ENCODE data around the gene ULK1.
"Not testable (repeated sequence)": the region's sequence is repeated elsewhere in the genome, so short reads cannot be mapped to it uniquely, and the experiment has no call there.

Gene ULK1

GRCh38 chr12:131862084-131862441, 32.4 kb upstream of the ULK1 start:
- no peak for DNase-seq (ENCODE audit: low read depth)

GRCh38 chr12:131862600-131862993, 31.8 kb upstream of the ULK1 start:
- DNase-seq (ENCODE audit: low read depth), result no peak

DNA sequence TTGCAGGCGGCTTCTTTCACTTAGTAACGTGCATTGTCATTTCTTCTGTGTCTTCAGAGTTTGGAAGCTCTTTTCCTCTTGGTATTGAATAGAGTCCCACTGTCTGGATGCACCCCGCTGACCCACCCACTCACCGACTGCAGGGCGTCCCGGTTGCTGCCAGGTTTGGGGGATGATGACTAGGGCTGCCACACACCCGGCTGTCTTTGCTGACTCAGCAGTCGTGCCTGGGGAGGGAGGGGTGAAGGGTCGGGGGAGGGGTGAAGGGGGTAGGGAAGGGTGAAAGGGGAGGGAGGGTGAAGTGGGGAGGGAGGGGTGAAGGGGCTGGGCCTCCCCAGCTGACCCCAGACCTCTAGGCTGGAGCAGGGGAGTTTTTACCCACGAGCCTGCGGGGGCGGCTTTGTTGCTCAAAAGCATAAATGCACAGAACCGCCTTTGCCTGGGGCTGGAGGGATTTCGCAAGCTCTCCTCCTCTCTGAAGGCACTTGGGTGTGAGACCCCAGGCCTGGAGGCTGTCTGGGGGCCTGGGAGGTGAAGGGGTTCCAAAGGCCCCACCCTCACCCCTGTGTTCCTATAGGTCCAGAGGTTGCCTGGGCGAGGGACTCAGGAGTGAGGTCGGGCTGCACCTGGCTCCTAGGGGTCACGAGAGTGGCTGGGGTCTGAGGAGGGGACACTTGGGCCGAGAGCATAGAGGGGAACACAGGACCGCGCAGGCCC, 31.3 kb upstream of the ULK1 start:
- DNase-seq (ENCODE audit: low read depth), result no peak

DNA sequence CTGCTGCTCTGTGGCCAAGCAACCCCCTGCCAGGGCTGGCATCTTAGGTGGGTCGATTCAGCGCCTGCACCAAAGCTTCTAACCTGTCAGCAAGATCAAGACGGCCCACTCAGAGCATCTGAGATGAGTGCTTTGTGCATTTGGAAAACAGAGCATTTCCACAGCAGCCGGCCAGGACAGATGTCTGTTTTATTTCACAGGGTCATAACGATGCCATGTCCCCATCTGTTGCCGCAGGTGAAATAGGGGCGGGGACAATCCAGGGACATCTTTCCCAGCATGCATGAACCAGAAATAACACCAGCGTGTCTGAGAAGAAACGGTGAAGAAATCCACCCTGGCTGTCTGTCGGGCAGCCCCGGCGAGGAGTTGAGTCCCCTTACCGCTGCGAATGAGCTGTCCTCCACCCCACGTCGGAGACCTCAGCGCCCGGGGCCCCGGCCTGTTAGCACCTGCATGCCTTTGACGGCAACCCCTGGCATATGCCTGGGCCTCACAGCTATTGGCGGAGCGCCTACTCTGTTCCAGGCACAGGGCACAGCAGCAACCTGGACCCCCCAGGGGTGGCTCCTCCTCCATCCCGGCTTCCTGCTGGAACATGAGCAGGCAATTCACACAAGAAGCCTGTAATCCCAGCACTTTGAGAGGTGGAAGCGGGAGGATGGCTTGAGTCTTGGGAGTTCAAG, 30.6 kb upstream of the ULK1 start:
- no peak for DNase-seq (ENCODE audit: low read depth)

GRCh38 chr12:131864469-131864868, 30.0 kb upstream of the ULK1 start:
- no peak for DNase-seq (ENCODE audit: low read depth)

DNA sequence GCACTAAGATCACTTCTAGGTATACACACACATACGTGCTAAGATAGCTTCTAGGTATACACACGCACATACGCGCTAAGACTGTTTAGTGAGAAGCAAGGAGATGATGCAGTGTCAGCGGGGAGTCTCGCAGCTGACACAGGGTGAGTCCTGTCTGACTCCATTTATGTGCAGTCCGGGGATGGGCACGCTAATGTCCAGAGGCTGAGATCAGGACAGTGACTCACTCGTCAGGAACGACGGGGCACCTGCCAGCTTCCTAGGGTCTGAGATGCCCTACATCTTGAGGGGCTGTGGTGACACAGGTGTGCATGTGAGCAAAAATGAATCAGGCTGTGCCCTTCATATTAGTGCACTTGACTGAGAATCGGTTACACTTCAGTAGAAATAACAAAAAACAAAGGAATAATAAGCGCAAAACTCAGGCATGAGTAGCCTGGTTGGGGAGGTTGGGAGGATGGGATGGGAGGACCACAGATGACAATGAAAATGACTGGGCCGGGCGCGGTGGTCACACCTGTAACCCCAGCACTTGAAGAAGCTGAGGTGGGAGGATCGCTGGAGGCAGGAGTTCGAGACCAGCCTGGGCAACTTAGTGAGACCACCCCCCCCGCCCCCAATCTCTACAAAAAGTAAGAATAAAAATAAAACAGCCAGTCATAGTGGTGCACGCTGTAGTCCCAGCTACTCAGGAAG, 29.1 kb upstream of the ULK1 start:
- no peak for DNase-seq (ENCODE audit: low read depth)

DNA sequence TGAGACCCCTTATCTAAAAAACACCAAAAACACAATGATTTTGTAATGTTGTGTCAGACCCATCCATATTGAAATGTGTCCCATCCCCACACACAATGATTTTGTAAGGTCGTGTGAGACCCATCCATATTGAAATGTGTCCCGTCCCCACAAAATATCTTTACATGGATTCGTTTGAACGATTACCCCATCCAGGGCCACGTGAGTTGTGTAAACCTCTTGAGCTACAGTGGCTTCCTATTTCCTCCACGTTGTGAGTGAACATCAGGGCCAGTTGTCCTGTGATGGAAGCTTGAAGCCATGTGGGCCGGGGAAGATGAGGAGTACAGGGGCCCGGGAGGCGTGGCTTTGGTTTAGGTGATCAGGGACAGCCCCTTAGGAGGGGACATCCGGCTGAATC, 27.0 kb upstream of the ULK1 start:
- DNase-seq (ENCODE audit: low read depth), result no peak

GRCh38 chr12:131867891-131868675, 26.3 kb upstream of the ULK1 start:
- no peak for DNase-seq (ENCODE audit: low read depth)

DNA sequence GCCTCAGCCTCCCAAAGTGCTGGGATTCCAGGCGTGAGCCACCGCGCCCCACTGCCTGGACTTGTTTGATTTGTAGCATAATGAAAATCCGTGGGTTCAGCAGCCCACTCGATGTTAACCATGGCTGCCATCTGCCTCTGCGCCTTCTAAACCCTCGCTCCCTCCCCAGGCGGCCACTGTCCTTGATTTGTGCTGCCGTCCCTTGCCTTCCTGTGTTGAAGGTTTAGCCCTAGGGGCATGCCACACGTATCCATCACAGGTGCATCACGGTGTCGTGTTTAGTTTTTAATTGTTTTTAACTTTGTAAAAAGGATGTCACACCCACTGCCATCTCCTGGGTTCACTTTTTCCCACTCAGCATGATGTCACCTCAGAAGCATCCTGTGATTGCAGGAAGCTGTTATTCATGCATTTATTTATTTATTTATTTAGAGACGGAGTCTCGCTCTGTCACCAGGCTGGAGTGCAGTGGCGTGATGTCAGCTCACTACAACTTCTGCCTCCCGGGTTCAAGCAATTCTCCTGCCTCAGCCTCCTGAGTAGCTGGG, 24.5 kb upstream of the ULK1 start:
- DNase-seq (ENCODE audit: low read depth), result no peak

DNA sequence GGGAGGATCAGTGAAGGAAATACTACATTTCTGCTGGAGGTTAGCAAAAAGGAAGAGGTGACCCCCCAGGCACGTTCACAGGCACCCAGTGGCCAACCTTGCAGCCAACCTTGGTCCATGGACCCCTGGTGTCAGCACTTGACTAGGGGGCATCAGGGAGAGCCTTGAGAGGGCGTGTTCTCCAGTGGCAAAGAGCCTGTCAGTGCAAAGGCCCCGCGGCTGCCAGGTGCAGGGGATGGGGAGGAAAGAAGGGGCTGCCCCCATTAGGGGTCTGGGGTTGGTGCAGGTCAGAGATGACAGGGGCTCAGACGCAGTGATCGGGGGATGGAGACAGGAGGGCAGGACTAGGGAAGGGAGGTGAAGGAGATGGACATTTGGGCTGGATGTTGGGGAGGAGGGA, 22.7 kb upstream of the ULK1 start:
- DNase-seq (ENCODE audit: low read depth), result no peak

DNA sequence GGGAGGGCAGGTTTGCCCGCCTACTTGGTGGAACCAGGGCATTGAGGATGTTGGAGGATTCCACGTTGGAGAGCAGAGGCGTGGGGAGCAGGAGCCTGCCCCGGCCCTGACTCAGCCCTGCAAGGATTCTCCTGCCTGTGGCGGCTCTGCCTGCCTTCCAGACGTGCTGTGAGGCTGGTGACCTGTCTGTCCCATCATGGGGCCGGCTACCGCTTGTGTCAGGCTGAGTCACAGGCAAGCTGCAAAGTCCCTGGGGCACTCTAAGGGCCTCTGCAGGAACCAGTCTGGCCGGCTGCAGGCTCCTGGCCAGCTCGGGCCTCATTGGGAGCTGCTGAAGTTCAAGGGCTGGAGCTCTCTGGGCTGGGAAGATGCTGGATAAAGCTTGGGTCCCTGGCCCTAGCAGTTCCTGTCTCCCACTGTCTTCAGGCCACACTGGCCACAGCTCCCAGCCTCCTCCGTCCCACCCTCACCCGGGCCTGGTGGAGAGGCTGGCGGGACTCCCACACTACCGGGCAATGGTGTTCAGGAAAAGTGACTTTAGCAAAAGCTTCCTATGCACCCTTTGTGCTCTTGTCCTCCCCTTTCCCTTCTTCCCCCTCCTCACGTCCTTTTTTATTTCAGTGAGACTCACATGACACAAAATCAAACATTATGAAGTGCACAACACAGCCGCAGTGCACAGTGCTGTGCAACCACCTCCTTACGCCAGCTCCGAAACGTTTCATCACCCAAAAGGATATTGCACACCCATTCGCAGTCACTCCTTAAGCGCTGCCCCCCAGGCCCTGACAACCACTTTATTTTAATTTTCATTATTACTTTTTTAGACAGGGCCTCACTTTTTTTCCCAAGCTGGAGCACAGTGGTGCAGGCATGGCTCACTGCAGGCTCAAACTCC, 22.0 kb upstream of the ULK1 start:
- DNase-seq (ENCODE audit: low read depth), result no peak

GRCh38 chr12:131873293-131873692, 21.1 kb upstream of the ULK1 start:
- no peak for DNase-seq (ENCODE audit: low read depth)

DNA sequence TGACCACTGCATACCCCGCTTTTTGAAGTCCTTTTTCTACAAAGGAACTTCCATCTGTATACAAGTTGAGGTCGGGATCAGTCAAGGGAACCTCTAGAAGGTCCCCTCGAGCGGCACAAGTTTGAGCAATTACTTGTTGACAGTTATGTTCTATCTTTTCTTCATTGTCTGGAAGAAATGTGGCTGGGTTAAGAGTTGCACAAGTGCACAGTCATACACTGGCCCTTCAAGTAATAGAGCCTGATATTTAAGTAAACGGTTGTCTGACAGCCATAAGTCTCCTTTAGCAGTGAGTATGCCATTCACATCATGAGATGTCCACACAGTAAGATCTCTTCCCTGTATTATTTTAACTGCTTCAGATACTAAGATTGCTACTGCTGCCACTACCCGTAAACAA, 19.4 kb upstream of the ULK1 start:
- not testable (repeated sequence) for DNase-seq (ENCODE audit: low read depth)

GRCh38 chr12:131877216-131877615, 17.2 kb upstream of the ULK1 start:
- DNase-seq (ENCODE audit: low read depth), result not testable (repeated sequence)

GRCh38 chr12:131878436-131878835, 16.0 kb upstream of the ULK1 start:
- DNase-seq (ENCODE audit: low read depth), result not testable (repeated sequence)

DNA sequence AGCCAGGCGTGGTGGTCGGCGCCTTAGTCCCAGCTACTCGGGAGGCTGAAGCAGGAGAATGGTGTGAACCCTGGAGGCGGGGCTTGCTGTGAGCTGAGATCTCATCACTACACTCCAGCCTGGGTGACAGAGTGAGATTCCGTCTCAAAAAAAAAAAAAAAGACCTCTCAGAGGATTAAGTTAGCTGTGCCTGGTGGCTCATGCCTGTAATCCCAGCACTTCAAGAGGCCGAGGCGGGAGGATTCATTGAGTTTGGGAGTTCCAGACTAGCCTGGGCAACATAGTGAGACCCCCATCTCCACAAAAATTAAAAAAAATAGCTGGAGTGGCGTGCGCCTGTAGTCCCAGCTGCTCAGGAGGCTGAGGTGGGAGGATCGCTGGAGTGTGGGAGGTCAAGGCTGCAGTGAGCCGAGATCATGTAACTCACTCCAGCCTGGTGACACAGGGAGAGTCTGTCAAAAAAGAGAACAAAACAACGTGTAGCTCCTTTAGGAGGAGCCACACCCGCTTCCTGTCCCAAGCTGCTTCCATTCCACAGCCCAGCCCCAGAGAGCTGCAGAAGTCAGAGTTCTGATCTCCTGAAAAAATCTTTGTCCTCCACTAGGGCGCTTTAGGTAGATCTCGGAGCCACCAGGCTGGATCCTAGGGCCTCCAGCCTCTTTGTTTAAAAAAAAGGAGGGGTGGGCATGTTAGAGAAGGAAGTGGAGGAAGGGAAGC, 11.5 kb upstream of the ULK1 start:
- no peak for DNase-seq (ENCODE audit: low read depth)

DNA sequence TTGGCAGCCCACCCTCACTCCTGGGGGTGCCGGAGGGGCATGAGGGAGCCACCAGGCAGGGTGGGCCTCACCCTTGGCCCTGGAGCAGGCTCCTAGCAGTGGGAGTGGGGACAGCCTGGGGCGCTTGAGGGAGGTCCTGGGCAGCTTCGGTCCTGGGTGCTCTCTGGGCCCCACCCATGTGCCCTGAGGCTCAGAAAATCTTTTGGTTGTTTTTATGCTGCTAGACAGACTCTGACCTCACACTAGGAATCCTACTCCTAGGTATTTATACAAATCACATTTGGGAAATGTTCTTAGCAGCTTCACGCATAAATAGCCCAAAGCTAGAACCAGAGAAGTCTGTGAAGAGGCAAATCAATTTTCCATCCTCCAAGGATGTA, 10.9 kb upstream of the ULK1 start:
- DNase-seq (ENCODE audit: low read depth), result no peak

- not testable (repeated sequence) for DNase-seq (ENCODE audit: low read depth)
Measured at GRCh38 chr12:131885076-131885475, 9.3 kb upstream of the ULK1 start.

DNA sequence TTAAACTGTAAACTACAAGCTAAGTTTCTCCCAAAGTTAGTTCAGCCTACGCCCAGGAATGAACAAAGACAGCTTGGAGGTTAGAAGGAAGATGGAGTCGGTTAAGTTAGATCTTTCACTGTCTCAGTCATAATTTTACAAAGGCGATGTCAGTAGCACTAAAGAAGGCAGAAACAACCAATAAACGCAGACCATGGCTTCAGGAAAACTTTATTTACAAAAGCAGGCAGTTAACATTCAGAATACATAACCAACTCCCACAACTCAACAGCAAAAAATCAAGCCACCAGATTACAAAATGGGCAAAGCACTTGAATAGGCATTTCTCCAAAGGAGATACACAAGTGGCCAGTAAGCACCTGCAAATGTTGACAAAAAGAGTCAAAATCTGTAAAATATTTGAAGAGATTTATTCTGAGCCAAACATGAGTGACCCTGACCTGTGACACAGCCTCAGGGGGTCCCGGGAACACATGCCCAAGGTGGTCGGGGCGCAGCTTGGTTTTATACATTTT, 8.8 kb upstream of the ULK1 start:
- no peak for DNase-seq (ENCODE audit: low read depth)

DNA sequence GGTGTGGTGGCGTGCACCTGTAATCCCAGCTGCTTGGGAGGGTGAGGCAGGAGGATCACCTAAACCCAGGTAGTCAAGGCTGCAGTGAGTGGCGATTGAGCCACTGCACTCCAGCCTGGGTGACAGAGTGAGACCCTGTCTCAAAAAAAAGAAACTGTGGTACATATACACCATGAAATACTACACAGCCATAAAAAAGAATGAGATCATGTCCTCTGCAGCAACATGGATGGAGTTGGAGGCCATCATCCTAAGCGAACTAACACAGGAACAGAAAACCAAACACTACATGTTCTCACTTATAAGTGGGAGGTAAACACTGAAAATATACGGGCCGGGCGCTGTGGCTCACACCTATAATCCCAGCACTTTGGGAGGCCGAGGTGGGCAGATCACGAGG, 2.7 kb upstream of the ULK1 start:
- not testable (repeated sequence) for DNase-seq (ENCODE audit: low read depth)

Data from HS-27A (cell line).